T-helper 2 cell treated with Interferon-gamma antibody and Interleukin-4, amounts not matched to agents 5 μg/mL and 100 μg/mL, for 36 hours (primary cell): Measurements from ENCODE around the gene IRX3.
"Not testable (repeated sequence)": the region's sequence is repeated elsewhere in the genome, so short reads cannot be mapped to it uniquely, and the experiment has no call there.

Experiments used
- DNase-seq: peaks from one replicate; pipeline ENCODE4 v3.0.0; 2021; ENCODE audit warnings: low spot score
- H3K27ac Mint-ChIP-seq: one replicate; pipeline ENCODE4 v1.8.0; 2021; ENCODE audit warnings: mild to moderate bottlenecking, mixed read lengths
- H3K27me3 Mint-ChIP-seq: one replicate; pipeline ENCODE4 v1.8.0; 2021; ENCODE audit warnings: low read depth, mixed read lengths
- H3K36me3 Mint-ChIP-seq: one replicate; pipeline ENCODE4 v1.8.0; 2021; ENCODE audit warnings: low read depth, mixed read lengths
- H3K4me1 Mint-ChIP-seq: one replicate; pipeline ENCODE4 v1.8.0; 2021; ENCODE audit warnings: low read depth, mixed read lengths
- H3K4me3 Mint-ChIP-seq: one replicate; pipeline ENCODE4 v1.8.0; 2022; ENCODE audit warnings: mild to moderate bottlenecking, moderate library complexity, mixed read lengths
- H3K9me3 Mint-ChIP-seq: one replicate; pipeline ENCODE4 v1.8.0; 2021; ENCODE audit warnings: mixed read lengths

IRX3 gene

GRCh38 chr16:54273566-54273965, 13.0 kb downstream of the IRX3 start:
- Mint-ChIP-seq H3K9me3 (no peaks in the 10 kb centered on the region), H3K27me3 (peaks cover 6% of the 10 kb centered on the region), H3K27ac (no peak overlapping the region), H3K4me1 (peaks cover 2% of the 10 kb centered on the region), H3K4me3 (no peak overlapping the region), H3K36me3 (no peaks in the 10 kb centered on the region)
- no peak for DNase-seq

GRCh38 chr16:54270711-54271110, 15.9 kb downstream of the IRX3 start:
- H3K36me3 Mint-ChIP-seq = no peaks in the 10 kb centered on the region
- no peaks in the 10 kb centered on the region for H3K9me3 Mint-ChIP-seq
- no peak for DNase-seq
- no peak overlapping the region for H3K27ac Mint-ChIP-seq
- no peaks in the 10 kb centered on the region for H3K4me1 Mint-ChIP-seq
- H3K27me3 Mint-ChIP-seq = peaks cover 7% of the 10 kb centered on the region
- no peak overlapping the region for H3K4me3 Mint-ChIP-seq

DNA sequence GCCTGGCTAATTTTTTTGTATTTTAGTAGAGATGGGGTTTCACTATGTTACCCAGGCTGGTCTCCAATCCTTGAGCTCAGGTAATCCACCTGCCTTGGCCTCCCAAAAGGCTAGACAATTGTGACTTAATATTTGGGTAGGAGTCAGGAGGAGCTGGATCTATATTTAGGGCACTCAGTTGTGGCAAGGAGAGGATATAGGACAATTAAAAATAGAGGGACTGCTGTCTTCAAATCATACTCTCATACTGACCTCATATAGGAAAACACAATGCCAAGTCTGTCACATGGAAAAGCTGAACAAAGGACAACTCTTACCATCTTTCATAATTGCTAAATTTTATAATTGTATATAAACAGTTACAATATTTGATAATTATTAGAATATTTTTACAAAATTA, 17.1 kb downstream of the IRX3 start:
- H3K4me3 Mint-ChIP-seq = no peak overlapping the region
- no peaks in the 10 kb centered on the region for H3K9me3 Mint-ChIP-seq
- no peaks in the 10 kb centered on the region for H3K36me3 Mint-ChIP-seq
- no peak for DNase-seq
- H3K27ac Mint-ChIP-seq = no peak overlapping the region
- H3K4me1 Mint-ChIP-seq = no peaks in the 10 kb centered on the region
- H3K27me3 Mint-ChIP-seq = peaks cover 7% of the 10 kb centered on the region

DNA sequence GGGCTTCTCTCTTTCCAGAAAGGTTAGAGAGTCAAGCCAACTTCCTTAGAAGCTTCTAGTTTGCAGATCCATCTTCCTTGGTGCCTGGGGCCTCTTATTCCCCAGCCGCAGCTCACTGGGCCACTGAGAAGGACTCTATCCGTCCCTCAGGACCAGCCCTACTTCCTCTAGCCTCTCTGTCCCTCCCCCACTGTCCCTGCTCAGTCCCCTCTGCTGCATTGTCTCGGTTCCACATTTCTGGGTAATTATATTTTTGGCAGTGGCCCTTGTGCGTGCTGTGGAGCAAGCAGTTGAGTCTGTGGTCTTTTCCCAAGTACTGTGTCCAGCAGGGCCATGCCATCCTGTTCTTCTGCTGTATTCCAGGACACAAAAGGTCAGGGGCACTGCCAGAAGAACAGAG, 17.8 kb downstream of the IRX3 start:
- DNase-seq = no peak
- Mint-ChIP-seq H3K9me3 (no peaks in the 10 kb centered on the region), H3K4me1 (no peaks in the 10 kb centered on the region), H3K27ac (no peak overlapping the region), H3K4me3 (no peak overlapping the region), H3K36me3 (no peaks in the 10 kb centered on the region), H3K27me3 (peaks cover 9% of the 10 kb centered on the region)

GRCh38 chr16:54268340-54268739, 18.2 kb downstream of the IRX3 start:
- Mint-ChIP-seq H3K4me1 (no peaks in the 10 kb centered on the region), H3K9me3 (no peaks in the 10 kb centered on the region), H3K27ac (no peak overlapping the region), H3K27me3 (peaks cover 10% of the 10 kb centered on the region), H3K36me3 (no peaks in the 10 kb centered on the region), H3K4me3 (no peak overlapping the region)
- DNase-seq = no peak

DNA sequence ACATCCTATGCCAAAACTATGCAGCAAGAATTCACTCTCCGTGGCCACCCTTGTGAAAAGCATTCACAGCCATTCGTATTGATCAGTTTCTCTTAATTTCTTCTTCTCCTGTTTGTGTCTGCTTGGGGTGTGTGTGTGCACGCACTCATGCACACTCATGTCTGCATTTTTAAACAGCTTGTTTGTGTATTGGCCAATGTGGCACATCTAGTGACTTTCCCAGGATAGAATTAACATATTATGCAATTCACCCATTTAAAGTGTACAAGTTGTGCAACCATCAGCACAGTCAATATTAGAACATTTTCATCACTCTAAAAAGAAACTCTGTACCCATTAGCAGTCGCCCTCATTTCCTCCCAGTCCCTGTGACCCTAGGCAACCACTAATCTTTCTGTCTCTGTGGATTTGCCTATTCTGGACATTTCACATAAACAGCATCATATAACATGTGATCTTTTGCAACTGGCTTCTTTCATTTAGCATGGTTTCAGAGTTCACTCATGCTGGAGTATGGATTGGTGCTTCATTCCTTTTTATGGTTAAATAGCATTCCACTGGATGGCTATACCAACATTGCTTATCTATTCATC, 20.1 kb downstream of the IRX3 start:
- H3K4me3 Mint-ChIP-seq = no peak overlapping the region
- H3K9me3 Mint-ChIP-seq = no peaks in the 10 kb centered on the region
- H3K36me3 Mint-ChIP-seq = no peaks in the 10 kb centered on the region
- H3K27ac Mint-ChIP-seq = no peak overlapping the region
- DNase-seq = no peak
- peaks cover 18% of the 10 kb centered on the region for H3K27me3 Mint-ChIP-seq
- no peaks in the 10 kb centered on the region for H3K4me1 Mint-ChIP-seq

DNA sequence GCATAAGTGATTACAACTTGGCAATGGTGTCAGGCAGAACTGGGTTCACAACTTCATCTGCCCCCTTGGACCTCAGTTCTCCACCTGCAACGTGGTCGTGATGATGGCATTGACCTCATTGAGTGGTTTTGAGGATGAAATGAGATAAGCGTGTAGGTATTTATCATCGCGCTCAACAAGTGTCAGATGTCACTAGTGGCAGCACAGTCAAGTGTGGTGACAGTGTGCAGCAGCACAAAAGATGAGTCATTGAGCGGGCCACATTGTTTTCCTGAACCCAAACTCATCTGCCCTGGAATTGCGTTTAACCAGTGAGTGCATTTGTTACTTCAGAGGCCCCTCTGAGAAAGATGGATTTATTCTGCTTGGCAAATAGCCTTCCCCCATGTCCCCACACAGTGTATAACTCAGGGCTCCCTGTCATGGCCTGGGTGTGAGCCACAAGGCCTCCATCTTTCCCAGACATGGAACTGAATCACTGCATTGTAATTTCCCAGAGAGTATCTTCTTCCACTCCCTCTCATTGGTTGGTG, 20.9 kb downstream of the IRX3 start:
- Mint-ChIP-seq H3K4me1 (no peaks in the 10 kb centered on the region), H3K27ac (no peak overlapping the region), H3K9me3 (no peaks in the 10 kb centered on the region), H3K4me3 (no peak overlapping the region), H3K36me3 (no peaks in the 10 kb centered on the region), H3K27me3 (peaks cover 18% of the 10 kb centered on the region)
- no peak for DNase-seq

DNA sequence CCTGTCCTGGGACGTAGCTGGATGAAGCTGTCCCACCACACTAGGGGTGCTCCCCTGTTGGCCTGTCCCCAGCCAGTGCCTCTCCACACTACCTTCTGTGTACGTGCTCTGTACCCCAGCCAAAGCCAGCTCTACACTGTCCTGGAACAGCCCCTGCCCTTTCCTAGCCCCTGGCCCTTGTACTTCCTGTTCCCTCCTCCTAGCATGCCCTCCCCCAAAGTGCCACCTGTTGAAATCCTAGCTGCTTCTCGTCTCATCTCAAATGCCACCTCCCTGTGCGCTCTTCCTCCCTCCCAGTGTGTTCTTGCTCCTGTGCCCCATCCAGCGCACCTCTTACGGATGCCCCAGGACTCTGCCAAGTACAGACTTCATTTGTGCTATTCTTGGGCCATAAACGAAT, 33.5 kb downstream of the IRX3 start:
- Mint-ChIP-seq H3K9me3 (no peaks in the 10 kb centered on the region), H3K27me3 (no peaks in the 10 kb centered on the region), H3K36me3 (no peaks in the 10 kb centered on the region), H3K4me3 (no peak overlapping the region), H3K27ac (no peak overlapping the region), H3K4me1 (no peaks in the 10 kb centered on the region)
- DNase-seq = no peak

DNA sequence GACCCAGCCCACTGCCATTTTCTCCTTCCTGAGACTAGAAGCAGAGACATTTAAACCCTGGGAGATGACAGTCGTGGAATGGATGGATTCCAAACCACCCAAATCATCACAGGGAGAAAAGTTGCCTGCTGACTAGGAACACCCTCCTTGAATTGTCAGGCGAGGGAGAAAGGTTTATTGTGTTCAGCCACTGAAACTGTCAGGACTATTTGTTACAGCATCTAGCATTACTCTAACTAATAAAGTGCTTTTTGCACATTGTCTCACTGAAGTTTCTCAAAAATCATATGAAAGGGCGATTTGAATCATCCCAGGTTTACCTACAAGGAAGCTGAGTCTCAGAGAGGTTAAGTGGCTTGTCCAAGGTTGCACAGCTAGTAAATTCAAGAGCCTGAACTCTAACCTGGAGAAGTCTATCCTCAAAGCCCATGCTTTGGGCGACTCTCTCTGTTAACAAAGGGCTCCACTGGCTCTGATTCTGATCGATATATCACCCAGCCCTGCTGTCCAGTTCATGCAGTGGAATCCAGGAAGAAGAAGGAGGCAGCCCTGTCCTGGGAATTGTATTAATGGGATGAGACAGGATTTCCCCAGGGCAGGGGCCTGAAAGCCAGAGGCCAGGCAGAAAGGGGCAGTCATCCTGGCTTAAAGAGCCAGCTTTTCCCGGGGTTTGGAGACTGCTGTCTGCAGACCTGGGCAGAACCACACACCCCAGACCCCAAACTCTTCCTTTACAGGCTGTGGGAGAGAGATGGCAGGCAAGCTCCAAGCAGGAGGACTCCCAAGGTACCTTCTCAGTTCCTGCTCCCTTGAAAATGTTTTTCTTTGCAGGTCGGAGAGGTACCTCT, 37.5 kb downstream of the IRX3 start:
- H3K9me3 Mint-ChIP-seq = no peaks in the 10 kb centered on the region
- no peak overlapping the region for H3K27ac Mint-ChIP-seq
- no peaks in the 10 kb centered on the region for H3K27me3 Mint-ChIP-seq
- DNase-seq = no peak
- no peak overlapping the region for H3K4me3 Mint-ChIP-seq
- H3K4me1 Mint-ChIP-seq = no peaks in the 10 kb centered on the region
- no peaks in the 10 kb centered on the region for H3K36me3 Mint-ChIP-seq

DNA sequence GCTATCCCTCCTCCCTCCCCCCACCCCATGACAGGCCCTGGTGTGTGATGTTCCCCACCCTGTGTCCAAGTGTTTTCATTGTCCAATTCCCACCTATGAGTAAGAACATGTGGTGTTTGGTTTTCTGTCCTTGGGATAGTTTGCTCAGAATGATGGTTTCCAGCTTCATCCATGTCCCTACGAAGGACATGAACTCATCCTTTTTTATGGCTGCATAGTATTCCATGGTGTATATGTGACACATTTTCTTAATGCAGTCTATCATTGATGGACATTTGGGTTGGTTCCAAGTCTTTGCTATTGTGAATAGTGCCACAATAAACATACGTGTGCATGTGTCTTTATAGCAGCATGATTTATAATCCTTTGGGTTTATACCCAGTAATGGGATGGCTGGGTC, 38.9 kb downstream of the IRX3 start:
- not testable (repeated sequence) for H3K9me3 Mint-ChIP-seq, H3K4me3 Mint-ChIP-seq, H3K4me1 Mint-ChIP-seq, H3K27me3 Mint-ChIP-seq, DNase-seq, H3K27ac Mint-ChIP-seq, H3K36me3 Mint-ChIP-seq

DNA sequence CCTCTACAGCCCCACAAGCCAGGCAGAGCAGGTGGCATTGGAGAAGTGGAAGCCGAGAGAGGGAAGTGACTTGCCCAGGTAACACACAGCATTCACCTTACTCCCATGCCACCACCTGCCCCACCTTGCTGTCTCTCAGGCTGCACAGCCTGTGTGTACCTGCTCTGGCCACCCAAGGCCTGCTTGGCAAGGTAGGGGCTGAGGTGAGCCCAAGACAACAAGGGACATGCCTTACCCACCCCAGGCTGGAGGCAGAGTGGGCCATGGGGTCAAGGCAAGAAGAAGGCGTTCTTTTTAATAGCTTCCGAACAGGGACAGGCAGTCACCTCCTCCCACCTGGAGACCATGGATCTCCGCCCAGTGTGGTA, 40.1 kb downstream of the IRX3 start:
- no peaks in the 10 kb centered on the region for H3K36me3 Mint-ChIP-seq
- no peak for DNase-seq
- H3K9me3 Mint-ChIP-seq = no peaks in the 10 kb centered on the region
- no peak overlapping the region for H3K4me3 Mint-ChIP-seq
- H3K27me3 Mint-ChIP-seq = peaks cover 3% of the 10 kb centered on the region
- no peaks in the 10 kb centered on the region for H3K4me1 Mint-ChIP-seq
- no peak overlapping the region for H3K27ac Mint-ChIP-seq

DNA sequence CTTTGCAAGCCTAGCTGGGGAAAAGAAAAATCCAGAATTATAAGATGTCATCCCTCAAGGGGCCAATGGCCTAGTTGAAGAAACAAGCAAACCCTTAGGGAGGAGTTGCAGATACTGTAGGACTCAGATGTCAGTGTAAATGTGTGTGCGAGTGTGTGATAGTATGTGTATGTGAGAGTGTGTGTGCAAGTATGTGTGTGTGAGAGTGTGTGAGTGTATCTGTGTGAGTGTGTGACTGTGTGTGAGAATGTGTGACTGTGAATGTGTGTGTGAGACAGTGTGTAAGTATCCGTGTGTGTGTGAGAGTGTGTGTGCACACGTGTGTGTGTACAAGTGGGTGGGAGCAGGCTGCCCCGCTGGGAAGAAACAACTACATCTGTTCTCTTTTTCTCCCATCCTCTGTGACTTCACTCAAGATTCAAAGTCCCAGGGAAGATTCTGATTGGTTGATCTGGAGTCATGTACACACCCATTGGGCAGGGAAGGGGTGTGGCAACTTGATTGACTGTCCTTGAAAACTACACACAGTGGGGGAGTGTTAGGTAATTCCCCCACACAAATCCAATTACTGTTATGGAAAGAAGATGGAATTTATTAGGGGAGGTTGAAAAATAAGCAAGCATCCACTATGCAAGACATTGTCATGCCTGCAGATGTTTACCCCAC, 40.7 kb downstream of the IRX3 start:
- Mint-ChIP-seq H3K4me1 (no peaks in the 10 kb centered on the region), H3K4me3 (no peak overlapping the region), H3K9me3 (no peaks in the 10 kb centered on the region), H3K36me3 (no peaks in the 10 kb centered on the region), H3K27me3 (peaks cover 3% of the 10 kb centered on the region), H3K27ac (no peak overlapping the region)
- DNase-seq = no peak

- DNase-seq = no peak
- Mint-ChIP-seq H3K4me3 (no peak overlapping the region), H3K36me3 (no peaks in the 10 kb centered on the region), H3K4me1 (no peaks in the 10 kb centered on the region), H3K27me3 (peaks cover 3% of the 10 kb centered on the region), H3K27ac (no peak overlapping the region), H3K9me3 (no peaks in the 10 kb centered on the region)
These were observed 42.3 kb downstream of the IRX3 start for GRCh38 chr16:54244061-54244886.

GRCh38 chr16:54243202-54243601, 43.4 kb downstream of the IRX3 start:
- DNase-seq = no peak
- H3K27me3 Mint-ChIP-seq = peaks cover 3% of the 10 kb centered on the region
- no peaks in the 10 kb centered on the region for H3K4me1 Mint-ChIP-seq
- no peaks in the 10 kb centered on the region for H3K36me3 Mint-ChIP-seq
- no peak overlapping the region for H3K4me3 Mint-ChIP-seq
- H3K9me3 Mint-ChIP-seq = no peaks in the 10 kb centered on the region
- H3K27ac Mint-ChIP-seq = no peak overlapping the region
